ENCODE results near the gene PRIM2.
"Not testable (repeated sequence)": the region's sequence is repeated elsewhere in the genome, so short reads cannot be mapped to it uniquely, and the experiment has no call there.

The PRIM2 gene

DNA sequence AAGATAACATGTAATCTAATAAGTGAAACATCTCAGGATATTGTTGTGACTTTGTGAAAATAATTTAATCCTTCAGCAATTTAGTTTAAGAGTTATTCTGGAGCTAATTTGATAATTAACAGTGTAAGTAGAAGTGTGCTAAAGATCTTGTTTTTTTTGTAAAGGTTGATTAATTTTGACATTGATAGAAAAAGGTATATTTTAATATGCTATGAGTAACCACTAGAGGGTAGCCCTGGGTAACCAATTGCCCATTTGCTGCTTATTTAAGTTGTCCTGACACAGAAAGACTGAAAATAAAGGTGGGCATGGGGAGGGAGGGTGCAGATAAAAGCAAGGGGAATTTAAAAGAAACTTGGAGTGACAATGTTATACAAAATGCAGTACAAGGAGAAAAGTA lies 262.1 kb downstream of the PRIM2 start:
- DNase-seq (ENCODE audit: low read depth in 1 of 2, low spot score in 1 of 2): not testable (repeated sequence)

DNA sequence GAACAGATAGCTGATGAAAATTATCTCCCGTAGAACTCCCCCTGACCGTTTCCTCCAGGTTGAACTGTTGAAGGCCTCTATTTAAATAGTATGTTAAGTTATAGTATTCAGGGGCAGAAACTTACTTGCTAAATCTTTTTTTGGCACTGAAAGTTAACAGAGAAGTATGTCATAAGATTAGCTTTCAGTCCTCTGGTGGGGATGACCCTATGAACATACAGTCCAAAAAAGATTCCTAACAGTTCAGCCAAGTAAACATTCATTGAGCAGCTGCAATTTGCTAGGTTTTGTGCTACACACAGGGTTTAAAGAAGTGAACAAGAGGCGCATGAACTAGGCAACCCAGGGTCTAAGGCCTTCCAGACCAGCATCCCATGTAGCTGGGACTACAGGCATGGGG lies 264.2 kb downstream of the PRIM2 start:
- DNase-seq (ENCODE audit: low read depth in 1 of 2, low spot score in 1 of 2): not testable (repeated sequence)

DNA sequence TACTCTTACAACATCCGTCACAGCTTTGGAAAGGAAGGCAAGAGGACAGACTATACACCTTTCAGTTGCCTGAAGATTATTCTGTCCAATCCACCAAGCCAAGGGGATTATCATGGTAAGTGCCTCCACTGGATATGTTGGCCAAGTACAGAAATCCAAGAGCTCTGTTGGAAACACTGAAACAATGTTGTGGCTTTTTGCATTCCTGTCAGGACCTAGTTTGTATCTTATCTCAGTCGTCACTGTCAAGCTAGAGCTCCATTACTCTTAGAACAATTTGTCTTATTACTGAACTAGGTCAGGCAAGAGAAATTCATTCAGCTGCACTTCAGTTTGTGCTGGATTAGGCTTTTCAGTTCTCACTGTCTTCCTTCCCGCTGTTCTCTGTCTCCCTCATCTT lies 283.7 kb downstream of the PRIM2 start:
- DNase-seq (ENCODE audit: low read depth in 1 of 2, low spot score in 1 of 2): not testable (repeated sequence)

DNA sequence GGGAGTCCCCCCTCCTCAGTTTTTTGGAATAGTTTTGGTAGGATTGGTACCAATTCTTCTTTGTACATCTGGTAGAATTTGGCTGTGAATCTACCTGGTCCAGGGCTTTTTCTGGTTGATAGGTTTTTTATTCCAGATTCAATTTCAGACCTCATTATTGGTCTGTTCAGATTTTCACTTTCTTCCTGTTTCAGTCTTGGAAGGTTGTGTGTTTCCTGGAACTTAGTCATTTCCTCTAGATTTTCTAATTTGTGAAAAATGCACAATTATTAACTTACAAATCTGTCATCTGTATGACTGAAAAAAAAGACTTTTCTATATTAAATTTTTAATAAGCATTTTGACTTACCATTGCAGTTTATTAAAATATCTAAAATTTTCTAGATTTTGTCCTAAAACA lies 287.9 kb downstream of the PRIM2 start:
- DNase-seq (ENCODE audit: low read depth in 1 of 2, low spot score in 1 of 2): not testable (repeated sequence)

DNA sequence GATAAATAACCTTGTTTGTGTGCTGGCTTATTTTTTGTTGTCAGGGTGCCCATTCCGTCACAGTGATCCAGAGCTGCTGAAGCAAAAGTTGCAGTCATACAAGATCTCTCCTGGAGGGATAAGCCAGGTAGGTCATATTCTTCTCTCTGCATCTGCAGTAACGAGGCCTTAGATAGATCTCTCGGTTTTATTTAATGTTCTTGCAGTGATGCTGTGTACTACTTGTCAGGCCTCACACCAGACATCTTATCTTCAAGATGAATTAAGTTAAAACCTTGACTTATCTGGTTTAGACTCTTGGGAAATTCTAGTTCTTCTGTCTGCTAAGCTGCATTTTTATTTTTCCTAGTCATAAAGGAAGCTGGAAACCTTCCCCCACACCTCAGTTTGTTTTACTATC lies 288.9 kb downstream of the PRIM2 start:
- not testable (repeated sequence) for DNase-seq (ENCODE audit: low read depth in 1 of 2, low spot score in 1 of 2)

DNA sequence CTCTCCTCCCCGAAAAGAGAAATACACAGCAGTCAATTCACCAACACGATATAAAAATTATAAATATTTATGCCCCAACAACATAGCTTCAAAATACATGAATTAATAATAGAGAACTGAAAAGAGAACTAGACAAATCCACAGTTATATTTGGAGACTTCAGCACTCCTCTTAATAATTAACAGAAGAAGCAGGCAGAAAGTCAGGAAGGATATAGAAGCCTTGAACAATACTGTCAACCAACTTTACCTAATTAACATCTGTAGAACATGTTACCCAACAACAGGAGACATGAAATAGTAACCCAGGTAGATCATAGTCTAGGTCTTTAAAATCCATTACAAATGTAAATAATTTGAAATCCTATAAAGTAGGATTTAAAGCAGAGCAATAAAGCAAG lies 293.2 kb downstream of the PRIM2 start:
- DNase-seq (ENCODE audit: low read depth in 1 of 2, low spot score in 1 of 2): not testable (repeated sequence)

DNA sequence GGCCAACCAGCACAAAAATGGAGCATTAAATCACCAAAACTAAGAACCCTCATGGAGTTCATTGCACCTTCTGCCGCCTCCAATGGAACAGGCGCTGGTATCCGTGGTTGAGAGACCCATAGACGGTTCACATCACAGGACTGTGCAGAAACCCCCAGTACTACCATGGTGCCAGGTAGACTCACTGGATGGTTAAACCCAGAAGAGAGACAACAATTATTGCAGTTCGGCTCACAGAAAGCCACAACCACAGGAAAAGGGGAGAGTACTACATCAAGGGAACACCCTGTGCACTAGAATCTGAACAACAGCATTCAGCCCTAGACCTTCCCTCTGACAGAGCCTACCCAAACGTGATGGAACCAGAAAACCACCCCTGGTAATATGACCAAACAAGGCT lies 301.5 kb downstream of the PRIM2 start:
- DNase-seq (ENCODE audit: low read depth in 1 of 2, low spot score in 1 of 2): not testable (repeated sequence)

DNA sequence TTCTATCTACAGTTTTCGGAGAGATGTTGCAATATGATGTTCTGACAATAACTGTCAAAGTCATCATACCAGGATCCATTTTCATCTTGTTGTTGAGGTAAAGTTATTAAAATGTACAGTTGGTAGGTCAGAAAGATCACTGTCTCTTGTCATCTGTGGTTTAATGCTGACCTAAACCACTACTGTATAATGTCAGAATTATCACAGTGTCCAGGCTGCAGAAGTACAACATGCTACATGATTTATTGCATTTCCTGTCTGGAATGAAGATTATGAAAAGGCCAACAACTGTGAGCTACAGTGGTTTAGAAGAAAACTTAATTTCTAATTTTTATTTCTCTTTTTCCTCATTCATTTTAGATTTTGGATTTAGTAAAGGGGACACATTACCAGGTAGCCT lies 314.3 kb downstream of the PRIM2 start:
- DNase-seq (ENCODE audit: low read depth in 1 of 2, low spot score in 1 of 2): not testable (repeated sequence)

DNA sequence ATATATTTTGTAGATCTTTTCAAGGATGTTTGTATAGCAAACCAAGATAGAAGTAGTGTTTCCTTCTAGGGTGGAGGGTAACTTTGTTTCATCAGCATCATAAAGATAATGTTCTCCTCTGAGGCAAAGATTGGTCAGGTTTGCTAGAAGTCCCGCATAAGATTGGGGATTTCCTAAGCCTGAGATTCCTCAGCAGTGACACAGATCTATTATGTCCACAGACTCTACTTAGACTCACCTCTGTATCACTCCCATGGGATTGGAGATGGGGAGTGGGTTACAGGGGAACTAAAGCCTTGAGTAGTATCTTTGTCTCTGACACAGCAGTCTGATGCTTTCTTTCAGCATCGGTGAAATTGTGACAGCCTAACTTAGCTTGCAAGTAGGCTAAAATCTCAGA lies 341.1 kb downstream of the PRIM2 start:
- not testable (repeated sequence) for DNase-seq (ENCODE audit: low read depth in 1 of 2, low spot score in 1 of 2)

DNA sequence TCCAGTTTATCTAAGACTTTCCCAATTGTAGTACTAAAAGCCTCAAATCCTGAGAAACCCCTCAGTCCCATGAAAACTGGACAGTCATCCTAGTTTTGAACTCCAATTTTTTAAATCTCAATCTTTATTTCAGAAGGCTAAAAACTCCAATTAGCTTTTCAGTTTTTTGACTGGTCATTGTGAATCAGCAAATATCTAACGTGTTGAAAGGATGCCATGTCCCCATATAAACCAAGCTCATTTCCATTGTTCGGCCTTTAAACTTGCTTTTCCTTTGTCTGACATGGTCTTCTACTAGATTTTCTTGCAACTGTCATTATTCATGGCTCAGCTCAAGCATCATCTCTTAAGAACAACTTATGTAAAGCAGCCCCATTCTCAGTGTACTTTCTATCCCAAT lies 342.4 kb downstream of the PRIM2 start:
- not testable (repeated sequence) for DNase-seq (ENCODE audit: low read depth in 1 of 2, low spot score in 1 of 2)

DNA sequence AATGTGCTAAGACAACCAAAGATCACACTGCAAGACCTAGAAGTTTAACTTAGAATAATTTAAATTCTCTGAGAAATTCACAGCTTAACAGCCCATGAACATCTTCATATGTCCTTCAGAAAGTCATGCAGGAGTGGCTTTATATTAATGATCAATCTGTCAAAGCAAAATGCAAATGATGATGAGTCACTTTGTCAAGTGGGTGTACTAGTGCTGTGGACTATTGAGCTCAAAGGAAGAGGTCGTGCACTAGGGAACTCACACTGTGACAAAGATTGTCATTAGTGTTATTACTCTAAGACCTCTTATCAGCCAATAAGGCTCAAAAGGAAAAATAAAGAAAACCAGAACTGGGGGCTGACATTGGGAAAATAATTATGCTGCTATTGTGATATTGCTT lies 343.5 kb downstream of the PRIM2 start:
- DNase-seq (ENCODE audit: low read depth in 1 of 2, low spot score in 1 of 2): not testable (repeated sequence)

DNA sequence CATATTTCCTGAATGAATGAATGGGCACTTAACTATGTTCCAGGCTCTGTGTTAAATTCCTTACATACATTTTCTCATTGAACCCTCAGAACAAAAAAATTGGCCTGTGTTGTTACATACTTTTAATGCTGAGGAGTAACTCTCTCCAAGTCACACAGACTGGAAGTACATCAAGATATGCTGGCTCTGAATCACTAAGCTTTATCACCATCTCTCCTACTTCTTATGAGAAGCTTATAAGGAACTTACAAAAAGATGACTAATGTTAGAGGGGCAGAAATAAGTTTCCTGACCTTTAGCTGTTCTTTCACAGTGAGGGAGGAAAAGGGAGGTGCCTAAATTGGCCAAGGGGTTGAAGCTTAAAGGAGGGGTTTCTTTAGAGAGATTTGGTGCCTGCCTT lies 350.7 kb downstream of the PRIM2 start:
- DNase-seq (ENCODE audit: low read depth in 1 of 2, low spot score in 1 of 2): not testable (repeated sequence)

DNA sequence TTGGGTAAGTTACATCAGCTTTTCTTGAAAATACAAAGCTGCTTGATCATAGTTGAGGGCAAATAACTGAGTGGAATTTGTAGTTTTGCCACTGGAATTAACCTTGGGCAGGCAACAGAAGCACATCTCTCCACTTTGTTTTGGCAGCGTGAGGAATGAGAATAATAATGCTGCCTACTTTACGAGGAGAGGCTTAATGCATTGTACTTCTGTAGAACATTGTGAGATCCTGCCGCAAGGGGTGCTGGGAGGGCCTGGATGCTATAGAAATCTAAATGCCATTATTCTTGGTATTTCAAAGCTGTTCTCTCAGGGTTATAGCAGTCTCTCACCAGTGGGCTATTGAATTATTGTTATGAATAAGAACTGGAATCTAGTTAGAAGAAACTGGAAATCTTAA lies 353.8 kb downstream of the PRIM2 start:
- DNase-seq (ENCODE audit: low read depth in 1 of 2, low spot score in 1 of 2): not testable (repeated sequence)

DNA sequence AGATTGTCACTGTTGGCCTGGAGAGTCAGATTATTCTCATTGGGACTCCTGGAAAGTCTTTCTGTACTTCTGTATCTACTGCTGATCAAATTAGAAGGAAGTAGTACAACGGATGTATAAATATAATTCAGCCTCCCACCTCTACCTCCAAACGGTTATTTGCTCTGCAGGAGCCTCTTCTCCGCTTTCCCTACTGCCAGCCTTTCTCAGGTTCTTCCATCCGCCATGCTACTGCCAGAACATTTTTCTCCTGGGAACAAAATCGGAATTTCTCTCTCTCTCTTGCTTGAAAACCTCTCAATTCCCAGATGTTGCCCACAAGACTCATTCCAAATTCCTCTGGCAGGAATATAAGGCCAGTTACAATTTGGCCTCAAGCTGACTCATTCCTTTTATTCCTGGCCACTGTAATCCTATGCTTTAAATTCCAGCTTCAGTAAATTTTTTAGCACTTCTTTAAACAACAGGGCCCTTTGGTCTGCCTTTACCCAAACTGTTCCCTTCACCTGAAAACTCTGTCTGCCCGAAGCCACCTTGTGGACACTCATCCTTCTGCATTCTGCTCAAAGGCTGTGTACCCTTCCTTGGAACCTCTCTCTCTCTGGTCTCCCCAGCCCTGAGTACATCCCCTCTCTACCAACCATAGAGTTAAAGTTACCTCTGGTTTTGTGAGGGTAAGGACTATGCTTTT lies 354.7 kb downstream of the PRIM2 start:
- not testable (repeated sequence) for DNase-seq (ENCODE audit: low read depth in 1 of 2, low spot score in 1 of 2)

DNA sequence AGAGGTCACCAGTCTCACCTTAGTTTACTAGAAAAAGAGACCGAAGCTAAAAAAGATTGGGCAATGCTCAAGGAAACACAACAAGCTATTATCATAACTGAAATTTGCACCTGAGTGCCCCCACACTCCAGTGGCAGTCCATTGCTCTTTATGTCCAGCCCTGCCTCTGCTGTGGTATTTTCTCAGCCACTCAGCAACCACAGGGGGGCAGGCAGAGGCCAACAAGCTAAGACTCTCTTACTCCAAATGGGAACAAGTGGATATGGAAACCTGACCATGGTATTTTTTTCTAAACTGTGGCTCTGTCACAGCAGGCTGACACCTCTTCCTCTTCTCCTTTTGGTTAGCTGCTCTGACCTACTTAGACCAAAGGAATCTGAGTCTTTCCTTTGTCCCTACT lies 355.9 kb downstream of the PRIM2 start:
- DNase-seq (ENCODE audit: low read depth in 1 of 2, low spot score in 1 of 2): not testable (repeated sequence)

DNA sequence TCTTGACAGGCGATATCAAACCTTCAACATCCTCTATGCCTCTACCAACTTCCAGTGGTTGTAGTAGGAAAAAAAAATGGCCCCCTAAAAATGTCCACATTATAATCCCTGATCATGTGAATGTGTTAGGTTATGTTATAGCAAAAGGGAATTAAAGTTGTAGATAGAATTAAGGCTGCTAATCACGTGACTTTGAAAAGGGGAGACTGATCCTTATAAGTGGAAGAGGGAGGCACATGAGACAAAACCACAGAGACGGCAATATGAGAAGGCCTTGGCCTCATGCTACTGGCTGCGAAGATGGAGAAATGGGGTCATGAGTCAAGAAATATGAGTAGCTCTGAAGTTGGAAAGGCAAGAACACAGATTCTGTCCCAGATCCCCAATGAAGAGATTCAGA lies 358.0 kb downstream of the PRIM2 start:
- DNase-seq (ENCODE audit: low read depth in 1 of 2, low spot score in 1 of 2): not testable (repeated sequence)

DNA sequence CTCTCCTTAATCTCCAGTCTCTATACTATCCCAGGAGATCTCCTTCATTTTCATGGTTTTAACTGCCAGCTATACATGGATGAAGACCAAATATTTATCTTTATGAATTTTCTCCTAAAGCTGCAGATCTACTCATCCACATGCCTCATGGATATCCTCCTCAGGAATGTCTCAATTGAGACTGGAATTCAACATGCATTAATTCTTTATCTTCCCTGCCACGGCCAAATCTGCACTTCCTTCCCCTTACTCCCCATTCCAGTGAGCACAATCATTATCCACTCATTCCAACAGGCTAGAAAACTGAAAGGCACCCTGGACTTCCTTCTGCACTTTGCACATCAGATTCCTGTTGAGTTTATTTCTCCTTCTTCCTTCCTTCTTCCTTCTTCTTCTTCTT lies 379.0 kb downstream of the PRIM2 start:
- not testable (repeated sequence) for DNase-seq (ENCODE audit: low read depth in 1 of 2, low spot score in 1 of 2)

Measured in stimulated activated CD4-positive, alpha-beta T cell treated with anti-CD3 and anti-CD28 coated beads, Interleukin-15, amount 100 ng/mL, for 1 hour (primary cell).